CD4-positive, alpha-beta T cell (primary cell): Measurements from ENCODE around the gene GCN1. TPM values are rescaled to one million over a fixed set of nuclear protein-coding genes. Genes with fewer than 3 reads are reported as not detected.

ENCODE experiments used
- ATAC-seq: fragments of 200-7000 bp; cut with Tn5 transposase; one replicate; pipeline ENCODE4 v1.10.0; 2022; ENCODE audit warnings: mild to moderate bottlenecking; ENCODE audit not compliant: poor library complexity
- CTCF ChIA-PET: fragments of 350-600 bp; sonication (Branson Sonifier 250); formaldehyde crosslinking; loops from one replicate; lab custom pipeline; 2021; ENCODE audit warnings: antibody characterized with exemption, inconsistent platforms; lab: Charles Lee
- POLR2A ChIA-PET: fragments of 350-600 bp; sonication (Branson Sonifier 250); formaldehyde crosslinking; loops from one replicate; lab custom pipeline; 2021; ENCODE audit warnings: antibody characterized with exemption, inconsistent platforms; lab: Charles Lee
- DNase-seq, 14 experiments: peaks; one replicate each; pipeline ENCODE4 v3.0.0-alpha.2; 2013 to 2020; ENCODE audit warnings: mixed read lengths in 2 of 14
- H3K27ac ChIP-seq, 2 donors: one replicate each; pipeline versions ENCODE4 v1.5.1 to v1.7.0; 2013; ENCODE audit warnings: low read length in 2 of 2, low read depth in 1 of 2, mild to moderate bottlenecking in 1 of 2
- H3K27me3 ChIP-seq, 2 experiments: 1 replicate in 1 of 2; 2 replicates in 1 of 2; pipeline versions ENCODE4 v1.6.1 to v1.7.0; 2013; ENCODE audit warnings: low read length in 2 of 2, control low read depth in 1 of 2, mild to moderate bottlenecking in 1 of 2, moderate library complexity in 1 of 2; ENCODE audit not compliant: insufficient read depth in 2 of 2, control insufficient read depth in 1 of 2
- H3K36me3 ChIP-seq: one replicate; pipeline ENCODE4 v1.6.1; 2013; ENCODE audit warnings: low read length, control low read depth; ENCODE audit not compliant: insufficient read depth
- H3K4me1 ChIP-seq: one replicate; pipeline ENCODE4 v1.6.1; 2013; ENCODE audit warnings: low read length, control low read depth; ENCODE audit not compliant: insufficient read depth
- H3K4me3 ChIP-seq: one replicate; pipeline ENCODE4 v1.5.1; 2013; ENCODE audit warnings: mild to moderate bottlenecking, low read length, moderate library complexity
- H3K9me3 ChIP-seq, 2 experiments: 1 replicate in 1 of 2; 2 replicates in 1 of 2; pipeline versions ENCODE4 v1.6.1 to v1.7.0; 2013; ENCODE audit warnings: low read length in 2 of 2, mild to moderate bottlenecking in 2 of 2, control low read depth in 1 of 2, moderate library complexity in 1 of 2; ENCODE audit not compliant: control insufficient read depth in 1 of 2, insufficient read depth in 1 of 2
- H3K27ac Mint-ChIP-seq: one replicate; pipeline ENCODE4 v1.8.0; 2020; ENCODE audit warnings: mixed read lengths
- H3K27me3 Mint-ChIP-seq: one replicate; pipeline ENCODE4 v1.8.0; 2021; ENCODE audit warnings: mixed read lengths
- H3K36me3 Mint-ChIP-seq: one replicate; pipeline ENCODE4 v1.8.0; 2021; ENCODE audit warnings: low read depth, mixed read lengths
- H3K4me1 Mint-ChIP-seq: one replicate; pipeline ENCODE4 v1.8.0; 2021; ENCODE audit warnings: low read depth, mixed read lengths
- H3K4me3 Mint-ChIP-seq: one replicate; pipeline ENCODE4 v1.8.0; 2020; ENCODE audit warnings: mild to moderate bottlenecking, mixed read lengths
- H3K9me3 Mint-ChIP-seq: one replicate; pipeline ENCODE4 v1.8.0; 2020; ENCODE audit warnings: mixed read lengths
- intact Hi-C, 2 experiments: fragments of 100-400 bp; cut with DNase I in 1 of 2; cut with micrococcal nuclease in 1 of 2; formaldehyde crosslinking; loops; one replicate each; pipeline versions ENCODE4 v1.15.1 to v1.9.0; 2023 to 2025; cut with DNase I, micrococcal nuclease
- total RNA-seq, 174 experiments: library from RNA in 2 of 174; stranded (reverse) in 2 of 174; gene quantifications; one replicate each; pipeline ENCODE4 v1.2.3 and lab custom pipeline; 2021 to 2026
- TF ChIP-seq, protein P1 (sequence below): fragments of 200-600 bp; IDR thresholded peaks from one replicate; pipeline ENCODE4 v1.8.0; 2022; ENCODE audit warnings: antibody characterized with exemption, mild to moderate bottlenecking

GCN1 gene
- total RNA-seq, 2 experiments from 2014 or later = 121 to 128 TPM

DNA sequence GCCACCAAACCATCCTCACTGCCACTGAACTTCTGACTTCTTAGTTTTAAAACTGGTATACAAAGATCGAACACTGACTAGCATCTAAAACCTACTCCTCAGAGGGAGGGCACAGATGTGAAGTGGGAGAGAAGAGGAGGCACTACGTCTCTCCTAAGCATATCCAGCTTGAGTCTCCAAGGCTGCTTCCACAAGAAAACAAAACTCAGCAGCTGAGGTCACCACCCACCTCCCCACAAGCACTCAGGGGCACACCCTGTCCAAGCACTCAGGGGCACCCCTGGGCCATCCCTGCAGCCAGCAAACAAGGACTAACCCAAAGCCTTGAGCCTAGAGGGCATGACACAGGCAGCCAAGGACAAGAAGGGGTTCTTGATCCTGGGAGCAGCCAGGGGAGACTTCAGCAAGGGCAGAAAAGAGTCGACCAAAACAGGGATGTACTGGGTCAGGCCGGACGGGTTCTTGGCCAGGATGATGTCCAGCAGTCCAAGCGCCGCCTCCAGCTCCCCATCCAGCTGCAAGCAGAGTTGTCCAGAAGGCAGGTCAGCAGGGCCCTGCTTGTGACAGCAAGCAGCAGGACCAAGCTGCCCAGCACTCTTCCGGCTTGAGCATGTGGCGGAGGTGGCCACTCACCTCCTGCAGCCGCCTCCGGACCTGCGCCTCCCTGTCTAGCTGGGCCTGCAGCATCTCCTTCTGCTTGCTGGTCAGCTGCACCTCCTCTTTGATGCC lies 34.8 kb downstream of the GCN1 start:
- Histone ChIP-seq H3K4me1 (no peaks in the 10 kb centered on the region), H3K27ac (no peak overlapping the region), H3K36me3 (peaks cover 98% of the 10 kb centered on the region), H3K4me3 (no peak overlapping the region), H3K27me3 (no peaks in the 10 kb centered on the region), H3K9me3 (no peaks in the 10 kb centered on the region)
- Mint-ChIP-seq H3K27ac (no peak overlapping the region), H3K9me3 (no peaks in the 10 kb centered on the region), H3K4me3 (no peak overlapping the region), H3K4me1 (no peaks in the 10 kb centered on the region), H3K27me3 (no peaks in the 10 kb centered on the region), H3K36me3 (peaks cover 95% of the 10 kb centered on the region)
- no peak for ATAC-seq
- intact Hi-C loops = no loop called here
- TF ChIP-seq, protein P1, sequence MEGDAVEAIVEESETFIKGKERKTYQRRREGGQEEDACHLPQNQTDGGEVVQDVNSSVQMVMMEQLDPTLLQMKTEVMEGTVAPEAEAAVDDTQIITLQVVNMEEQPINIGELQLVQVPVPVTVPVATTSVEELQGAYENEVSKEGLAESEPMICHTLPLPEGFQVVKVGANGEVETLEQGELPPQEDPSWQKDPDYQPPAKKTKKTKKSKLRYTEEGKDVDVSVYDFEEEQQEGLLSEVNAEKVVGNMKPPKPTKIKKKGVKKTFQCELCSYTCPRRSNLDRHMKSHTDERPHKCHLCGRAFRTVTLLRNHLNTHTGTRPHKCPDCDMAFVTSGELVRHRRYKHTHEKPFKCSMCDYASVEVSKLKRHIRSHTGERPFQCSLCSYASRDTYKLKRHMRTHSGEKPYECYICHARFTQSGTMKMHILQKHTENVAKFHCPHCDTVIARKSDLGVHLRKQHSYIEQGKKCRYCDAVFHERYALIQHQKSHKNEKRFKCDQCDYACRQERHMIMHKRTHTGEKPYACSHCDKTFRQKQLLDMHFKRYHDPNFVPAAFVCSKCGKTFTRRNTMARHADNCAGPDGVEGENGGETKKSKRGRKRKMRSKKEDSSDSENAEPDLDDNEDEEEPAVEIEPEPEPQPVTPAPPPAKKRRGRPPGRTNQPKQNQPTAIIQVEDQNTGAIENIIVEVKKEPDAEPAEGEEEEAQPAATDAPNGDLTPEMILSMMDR = no peak
- no peak for DNase-seq
- POLR2A ChIA-PET = interaction anchor here (1.0 kb wide), 1 partner anchor 44 kb away, joined by 4 read pairs; no protein-coding TSS in a partner anchor
- CTCF ChIA-PET = no interaction called here

DNA sequence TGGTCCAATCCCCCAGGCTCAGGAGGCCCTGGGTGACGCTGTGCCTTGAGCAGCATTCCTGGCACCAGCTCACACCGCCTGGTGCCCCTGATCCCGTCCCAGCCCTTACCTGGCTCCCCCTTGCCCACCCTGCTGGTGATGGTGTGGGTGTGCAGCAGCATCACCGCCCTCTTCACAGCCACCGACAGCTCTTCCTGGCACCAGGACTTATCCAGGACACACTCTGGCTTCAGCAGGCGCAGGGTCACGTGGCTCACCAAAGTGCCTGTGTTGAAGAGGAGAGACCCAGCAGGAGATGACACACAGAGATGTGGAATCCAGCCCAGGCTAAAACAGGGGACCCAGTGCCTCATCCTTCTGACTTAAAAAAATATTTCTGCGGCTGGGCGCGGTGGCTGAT lies 36.2 kb downstream of the GCN1 start:
- Histone ChIP-seq H3K4me3 (no peak overlapping the region), H3K4me1 (no peaks in the 10 kb centered on the region), H3K27me3 (no peaks in the 10 kb centered on the region), H3K9me3 (no peaks in the 10 kb centered on the region), H3K27ac (no peak overlapping the region), H3K36me3 (peaks cover 98% of the 10 kb centered on the region)
- H3K4me1 Mint-ChIP-seq = no peaks in the 10 kb centered on the region
- no peak overlapping the region for H3K27ac Mint-ChIP-seq
- CTCF ChIA-PET = interaction anchor here (0.7 kb wide), 1 partner anchor 13 kb away, joined by 3 read pairs; no protein-coding TSS in a partner anchor
- POLR2A ChIA-PET = no interaction called here
- TF ChIP-seq, protein P1 = no peak
- ATAC-seq (no peak), DNase-seq (no peak)
- H3K9me3 Mint-ChIP-seq = no peaks in the 10 kb centered on the region
- H3K36me3 Mint-ChIP-seq = peaks cover 95% of the 10 kb centered on the region
- no peaks in the 10 kb centered on the region for H3K27me3 Mint-ChIP-seq
- intact Hi-C loops = no loop called here
- no peak overlapping the region for H3K4me3 Mint-ChIP-seq

DNA sequence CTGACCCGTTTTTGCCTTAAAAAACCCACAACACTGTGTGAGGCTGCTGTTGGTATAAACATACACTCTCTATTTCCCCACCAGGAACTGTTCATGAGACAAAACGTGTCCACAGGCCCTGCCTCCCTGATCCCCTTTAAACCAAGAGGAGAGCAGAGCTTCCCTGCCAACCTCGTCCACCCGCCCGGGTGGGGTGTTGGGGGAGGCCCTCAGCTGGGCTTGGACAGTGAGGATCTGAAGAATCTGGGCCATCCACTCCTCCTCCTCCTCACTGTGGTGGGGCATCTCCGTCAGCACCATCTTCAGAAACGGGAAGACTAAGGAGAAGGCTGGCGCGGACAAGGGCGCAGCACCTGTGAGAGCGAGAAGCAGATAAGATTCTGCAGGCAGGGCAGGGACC lies 36.8 kb downstream of the GCN1 start:
- Histone ChIP-seq H3K27ac (no peak overlapping the region), H3K36me3 (peaks cover 98% of the 10 kb centered on the region), H3K9me3 (no peaks in the 10 kb centered on the region), H3K4me1 (no peaks in the 10 kb centered on the region), H3K27me3 (no peaks in the 10 kb centered on the region), H3K4me3 (no peak overlapping the region)
- intact Hi-C loops = no loop called here
- POLR2A ChIA-PET = no interaction called here
- H3K9me3 Mint-ChIP-seq = no peaks in the 10 kb centered on the region
- H3K4me3 Mint-ChIP-seq = no peak overlapping the region
- H3K27ac Mint-ChIP-seq = no peak overlapping the region
- CTCF ChIA-PET = no interaction called here
- H3K36me3 Mint-ChIP-seq = peaks cover 97% of the 10 kb centered on the region
- no peaks in the 10 kb centered on the region for H3K27me3 Mint-ChIP-seq
- DNase-seq (no peak), ATAC-seq (no peak)
- H3K4me1 Mint-ChIP-seq = no peaks in the 10 kb centered on the region
- TF ChIP-seq, protein P1 = no peak
